ENCODE data around the gene ZNF415.

Gene ZNF415

GRCh38 chr19:53088091-53088490 is 44.6 kb downstream of the ZNF415 start:
- H4K20me1 ChIP-seq (ENCODE audit: insufficient read depth, low read length), result peaks cover 7% of the 10 kb centered on the region; the same call in 1 of the 2 replicates
- DNase-seq (no peak), ATAC-seq (ENCODE audit: insufficient read depth, low read depth) (no peak)
- H3K36me3 ChIP-seq (ENCODE audit: insufficient read depth, low read length), result peaks cover 88% of the 10 kb centered on the region
- no peaks in the 10 kb centered on the region for H3K4me1 ChIP-seq (ENCODE audit: insufficient read depth, low read length)
- H2AFZ ChIP-seq (ENCODE audit: low read depth, low read length), result no peak overlapping the region
- TF ChIP-seq CTCF (IDR thresholded peaks at IDR 0.05; ENCODE audit: borderline replicate concordance, extremely low read depth, low read length, poor library complexity, severe bottlenecking) (no peak), EZH2 (IDR thresholded peaks at IDR 0.05; ENCODE audit: borderline replicate concordance, low read depth, low read length, severe bottlenecking) (no peak)
- no peaks in the 10 kb centered on the region for H3K9me3 ChIP-seq (ENCODE audit: insufficient read depth, low read length, severe bottlenecking)
- H3K27ac ChIP-seq (ENCODE audit: low read length), result no peak overlapping the region
- H3K79me2 ChIP-seq (ENCODE audit: insufficient read depth, low read length), result peaks cover 7% of the 10 kb centered on the region
- no peak overlapping the region for H3K4me2 ChIP-seq (ENCODE audit: insufficient read depth, low read length)
- H3K27me3 ChIP-seq (ENCODE audit: insufficient read depth, low read length, poor library complexity), result no peaks in the 10 kb centered on the region
- H3K4me3 ChIP-seq (ENCODE audit: low read depth in 1 of 2, low read length in 2 of 2), result no peak overlapping the region
- H3K9ac ChIP-seq (ENCODE audit: low read depth, low read length), result no peak overlapping the region

GRCh38 chr19:53086949-53087348 is 45.8 kb downstream of the ZNF415 start:
- no peak overlapping the region for H3K27ac ChIP-seq (ENCODE audit: low read length)
- no peak overlapping the region for H2AFZ ChIP-seq (ENCODE audit: low read depth, low read length)
- H3K79me2 ChIP-seq (ENCODE audit: insufficient read depth, low read length), result peaks cover under 1% of the 10 kb centered on the region
- no peak for TF ChIP-seq EZH2 (IDR thresholded peaks at IDR 0.05; ENCODE audit: borderline replicate concordance, low read depth, low read length, severe bottlenecking)
- no peak for TF ChIP-seq CTCF (IDR thresholded peaks at IDR 0.05; ENCODE audit: borderline replicate concordance, extremely low read depth, low read length, poor library complexity, severe bottlenecking)
- DNase-seq (no peak), ATAC-seq (ENCODE audit: insufficient read depth, low read depth) (no peak)
- peaks cover 93% of the 10 kb centered on the region for H3K36me3 ChIP-seq (ENCODE audit: insufficient read depth, low read length)
- H3K4me1 ChIP-seq (ENCODE audit: insufficient read depth, low read length), result no peaks in the 10 kb centered on the region
- H3K4me2 ChIP-seq (ENCODE audit: insufficient read depth, low read length), result no peak overlapping the region
- no peak overlapping the region for H3K4me3 ChIP-seq (ENCODE audit: low read depth in 1 of 2, low read length in 2 of 2)
- H3K27me3 ChIP-seq (ENCODE audit: insufficient read depth, low read length, poor library complexity), result no peaks in the 10 kb centered on the region
- no peaks in the 10 kb centered on the region for H3K9me3 ChIP-seq (ENCODE audit: insufficient read depth, low read length, severe bottlenecking)
- peaks cover 7% of the 10 kb centered on the region; the same call in 1 of the 2 replicates for H4K20me1 ChIP-seq (ENCODE audit: insufficient read depth, low read length)
- H3K9ac ChIP-seq (ENCODE audit: low read depth, low read length), result no peak overlapping the region

- TF ChIP-seq EZH2 (IDR thresholded peaks at IDR 0.05; ENCODE audit: borderline replicate concordance, low read depth, low read length, severe bottlenecking), result no peak
- TF ChIP-seq CTCF (IDR thresholded peaks at IDR 0.05; ENCODE audit: borderline replicate concordance, extremely low read depth, low read length, poor library complexity, severe bottlenecking), result no peak
- Histone ChIP-seq H4K20me1 (ENCODE audit: insufficient read depth, low read length) (peaks cover 7% of the 10 kb centered on the region; the same call in 1 of the 2 replicates), H3K36me3 (ENCODE audit: insufficient read depth, low read length) (peaks cover 87% of the 10 kb centered on the region), H3K4me3 (ENCODE audit: low read depth in 1 of 2, low read length in 2 of 2) (no peak overlapping the region), H3K9me3 (ENCODE audit: insufficient read depth, low read length, severe bottlenecking) (no peaks in the 10 kb centered on the region), H3K4me2 (ENCODE audit: insufficient read depth, low read length) (no peak overlapping the region), H3K4me1 (ENCODE audit: insufficient read depth, low read length) (no peaks in the 10 kb centered on the region), H3K9ac (ENCODE audit: low read depth, low read length) (no peak overlapping the region), H3K27me3 (ENCODE audit: insufficient read depth, low read length, poor library complexity) (no peaks in the 10 kb centered on the region), H3K79me2 (ENCODE audit: insufficient read depth, low read length) (peaks cover 15% of the 10 kb centered on the region), H3K27ac (ENCODE audit: low read length) (no peak overlapping the region), H2AFZ (ENCODE audit: low read depth, low read length) (no peak overlapping the region)
- ATAC-seq (ENCODE audit: insufficient read depth, low read depth) (no peak), DNase-seq (no peak)
These were observed 47.2 kb downstream of the ZNF415 start for GRCh38 chr19:53085496-53085895.

- DNase-seq, result no peak
- peaks cover 73% of the 10 kb centered on the region for H3K36me3 ChIP-seq (ENCODE audit: insufficient read depth, low read length)
- H3K27me3 ChIP-seq (ENCODE audit: insufficient read depth, low read length, poor library complexity), result no peaks in the 10 kb centered on the region
- no peak overlapping the region for H3K27ac ChIP-seq (ENCODE audit: low read length)
- no peak for ATAC-seq (ENCODE audit: insufficient read depth, low read depth)
- no peak overlapping the region for H2AFZ ChIP-seq (ENCODE audit: low read depth, low read length)
- no peak overlapping the region for H3K4me3 ChIP-seq (ENCODE audit: low read depth in 1 of 2, low read length in 2 of 2)
- H3K4me2 ChIP-seq (ENCODE audit: insufficient read depth, low read length), result no peak overlapping the region
- H3K9ac ChIP-seq (ENCODE audit: low read depth, low read length), result no peak overlapping the region
- TF ChIP-seq CTCF (IDR thresholded peaks at IDR 0.05; ENCODE audit: borderline replicate concordance, extremely low read depth, low read length, poor library complexity, severe bottlenecking), result no peak
- no peak for TF ChIP-seq EZH2 (IDR thresholded peaks at IDR 0.05; ENCODE audit: borderline replicate concordance, low read depth, low read length, severe bottlenecking)
- H3K9me3 ChIP-seq (ENCODE audit: insufficient read depth, low read length, severe bottlenecking), result no peaks in the 10 kb centered on the region
- H3K79me2 ChIP-seq (ENCODE audit: insufficient read depth, low read length), result peaks cover 30% of the 10 kb centered on the region
- no peaks in the 10 kb centered on the region; the same call in 1 of the 2 replicates for H4K20me1 ChIP-seq (ENCODE audit: insufficient read depth, low read length)
- H3K4me1 ChIP-seq (ENCODE audit: insufficient read depth, low read length), result no peaks in the 10 kb centered on the region
These were observed 49.8 kb downstream of the ZNF415 start for GRCh38 chr19:53082929-53083328.
